Measurements from ENCODE around the gene CACNA2D4.

GRCh38 chr12:1766110-1766509 is 152.3 kb downstream of the CACNA2D4 start:
- TF ChIP-seq CTCF (IDR thresholded peaks at IDR 0.05) = no peak
- TF ChIP-seq POLR2A (IDR thresholded peaks at IDR 0.05) = no peak

Measured in heart left ventricle (tissue), 13 donors.